Keratinocyte (primary cell): Measurements from ENCODE around the gene CSH2. TPM values are rescaled to one million over a fixed set of nuclear protein-coding genes. Genes with fewer than 3 reads are reported as not detected.
"Not testable (repeated sequence)": the region's sequence is repeated elsewhere in the genome, so short reads cannot be mapped to it uniquely, and the experiment has no call there.

Source experiments
- DNase-seq: peaks from one replicate; pipeline ENCODE4 v3.0.0-alpha.2; 2011; ENCODE audit warnings: low read depth, missing footprints, low spot score
- FAIRE-seq: peaks from 2 replicates; lab custom pipeline; 2011; peaks lifted over from hg19 to GRCh38; lab: Jason Lieb, UNC
- H2AFZ ChIP-seq: 2 replicates; pipeline ENCODE4 v1.6.0; 2012; ENCODE audit warnings: low read length, control low read depth, inconsistent platforms; ENCODE audit not compliant: control insufficient read depth
- H3K27ac ChIP-seq: 2 replicates; pipeline ENCODE4 v1.5.1; 2011; ENCODE audit warnings: low read length; ENCODE audit not compliant: control insufficient read depth, insufficient read depth
- H3K27me3 ChIP-seq: 3 replicates; pipeline ENCODE4 v1.6.0; 2011; ENCODE audit warnings: low read length; ENCODE audit not compliant: control insufficient read depth, insufficient read depth; ENCODE audit errors: extremely low read depth
- H3K36me3 ChIP-seq, 2 experiments: 2 replicates in 1 of 2; 3 replicates in 1 of 2; pipeline ENCODE4 v1.5.1; 2011; ENCODE audit warnings: low read length in 2 of 2, mild to moderate bottlenecking in 1 of 2; ENCODE audit not compliant: control insufficient read depth in 2 of 2, insufficient read depth in 2 of 2; ENCODE audit errors: extremely low read depth in 1 of 2
- H3K4me1 ChIP-seq: 3 replicates; pipeline ENCODE4 v1.5.1; 2011; ENCODE audit warnings: low read length; ENCODE audit not compliant: control insufficient read depth, insufficient read depth; ENCODE audit errors: extremely low read depth
- H3K4me2 ChIP-seq: 3 replicates; pipeline ENCODE4 v1.6.0; 2011; ENCODE audit warnings: low read depth, low read length; ENCODE audit not compliant: control insufficient read depth, insufficient read depth; ENCODE audit errors: extremely low read depth
- H3K4me3 ChIP-seq, 3 experiments: fragments of 200-600 bp in 1 of 3; sonication (generic) in 1 of 3; 2 replicates in 2 of 3; 3 replicates in 1 of 3; pipeline ENCODE4 v1.5.1; 2011 to 2016; ENCODE audit warnings: low read length in 3 of 3, mild to moderate bottlenecking in 3 of 3, control low read depth in 2 of 3, inconsistent platforms in 1 of 3, low read depth in 1 of 3, mixed read lengths in 1 of 3, mixed run types in 1 of 3, moderate library complexity in 1 of 3; ENCODE audit not compliant: control insufficient read depth in 2 of 3, insufficient read depth in 2 of 3; ENCODE audit errors: extremely low read depth in 1 of 3
- H3K79me2 ChIP-seq: 2 replicates; pipeline ENCODE4 v1.6.0; 2012; ENCODE audit warnings: low read length; ENCODE audit not compliant: control insufficient read depth, insufficient read depth
- H3K9ac ChIP-seq: 3 replicates; pipeline ENCODE4 v1.6.0; 2011; ENCODE audit warnings: low read length; ENCODE audit not compliant: control insufficient read depth, insufficient read depth; ENCODE audit errors: extremely low read depth
- H3K9me1 ChIP-seq: 3 replicates; pipeline ENCODE4 v1.6.0; 2011; ENCODE audit warnings: low read length; ENCODE audit not compliant: control insufficient read depth, insufficient read depth; ENCODE audit errors: extremely low read depth
- H3K9me3 ChIP-seq: 2 replicates; pipeline ENCODE4 v1.5.1; 2012; ENCODE audit warnings: low read depth, low read length; ENCODE audit not compliant: control insufficient read depth
- H4K20me1 ChIP-seq: 3 replicates; pipeline ENCODE4 v1.6.0; 2011; ENCODE audit warnings: low read length; ENCODE audit not compliant: control insufficient read depth, insufficient read depth; ENCODE audit errors: extremely low read depth
- EZH2 ChIP-seq: IDR thresholded peaks from one replicate; pipeline ENCODE4 v1.6.1; 2012; ENCODE audit warnings: inconsistent platforms, mild to moderate bottlenecking, low read length, moderate library complexity
- dilution Hi-C: fragments of 300-500 bp; cut with MboI; formaldehyde crosslinking; loops from one replicate; pipeline ENCODE4 v1.7.0; 2020; ENCODE audit warnings: low sequenced_read_pairs; ENCODE audit not compliant: extremely low pct_ligation_motif_present
- polyA plus RNA-seq, 5 experiments: library from polyadenylated mRNA; depleted of rRNA in 3 of 5; stranded (reverse) in 3 of 5; stranded (forward) in 1 of 5; unstranded in 1 of 5; fragments of >200 nt; gene quantifications; 1 replicate in 1 of 5; 2 replicates in 3 of 5; 3 replicates in 1 of 5; pipeline versions ENCODE4 v1.2.1 to v1.2.3, GENCODE V29; 2011 to 2012; ENCODE audit warnings: missing spikeins in 2 of 5, low read depth in 1 of 5, low replicate concordance in 1 of 5
- TF ChIP-seq, protein P1 (sequence below), 3 experiments: IDR thresholded peaks in 1 of 3; conservative IDR thresholded peaks in 1 of 3; optimal IDR thresholded peaks in 1 of 3; 2 replicates in 2 of 3; 3 replicates in 1 of 3; pipeline versions ENCODE3 to v1.5.1; 2011; ENCODE audit warnings: low read length in 3 of 3, mild to moderate bottlenecking in 3 of 3, moderate library complexity in 2 of 3, control low read depth in 1 of 3, inconsistent platforms in 1 of 3; ENCODE audit not compliant: insufficient read depth in 2 of 3; ENCODE audit errors: extremely low read depth in 1 of 3

The CSH2 gene
- polyA plus RNA-seq, 1 donor (not counting 4 experiments of a cell fraction or from before 2014, with no cell fraction given): not detected

DNA sequence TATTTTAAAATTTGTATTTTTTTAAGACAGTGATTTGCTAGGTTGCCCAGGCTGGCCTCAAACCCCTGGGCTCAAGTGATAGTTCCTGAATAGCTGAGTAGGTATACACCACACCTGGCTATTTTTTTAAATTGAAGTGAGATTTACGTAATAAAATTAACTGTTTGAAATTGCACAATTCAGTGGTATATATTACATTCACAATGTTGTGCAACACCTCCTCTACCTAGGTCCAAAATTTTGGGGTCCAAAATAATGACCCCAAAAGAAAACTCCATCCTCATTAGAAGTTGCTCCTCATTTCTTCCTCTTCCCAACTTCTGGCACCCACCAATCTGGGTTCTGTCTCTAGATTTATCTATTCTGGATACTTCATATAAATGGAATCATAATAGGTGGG, 28.0 kb downstream of the CSH2 start:
- Histone ChIP-seq H3K9ac (no peak overlapping the region), H4K20me1 (no peaks in the 10 kb centered on the region), H3K4me3 (no peak overlapping the region), H3K4me2 (no peak overlapping the region), H3K9me1 (peaks cover 2% of the 10 kb centered on the region), H3K27me3 (peaks cover 5% of the 10 kb centered on the region), H3K79me2 (peaks cover 17% of the 10 kb centered on the region), H3K36me3 (no peaks in the 10 kb centered on the region), H3K4me1 (peaks cover 15% of the 10 kb centered on the region), H3K27ac (no peak overlapping the region), H2AFZ (no peak overlapping the region), H3K9me3 (no peaks in the 10 kb centered on the region)
- TF ChIP-seq, protein P1, sequence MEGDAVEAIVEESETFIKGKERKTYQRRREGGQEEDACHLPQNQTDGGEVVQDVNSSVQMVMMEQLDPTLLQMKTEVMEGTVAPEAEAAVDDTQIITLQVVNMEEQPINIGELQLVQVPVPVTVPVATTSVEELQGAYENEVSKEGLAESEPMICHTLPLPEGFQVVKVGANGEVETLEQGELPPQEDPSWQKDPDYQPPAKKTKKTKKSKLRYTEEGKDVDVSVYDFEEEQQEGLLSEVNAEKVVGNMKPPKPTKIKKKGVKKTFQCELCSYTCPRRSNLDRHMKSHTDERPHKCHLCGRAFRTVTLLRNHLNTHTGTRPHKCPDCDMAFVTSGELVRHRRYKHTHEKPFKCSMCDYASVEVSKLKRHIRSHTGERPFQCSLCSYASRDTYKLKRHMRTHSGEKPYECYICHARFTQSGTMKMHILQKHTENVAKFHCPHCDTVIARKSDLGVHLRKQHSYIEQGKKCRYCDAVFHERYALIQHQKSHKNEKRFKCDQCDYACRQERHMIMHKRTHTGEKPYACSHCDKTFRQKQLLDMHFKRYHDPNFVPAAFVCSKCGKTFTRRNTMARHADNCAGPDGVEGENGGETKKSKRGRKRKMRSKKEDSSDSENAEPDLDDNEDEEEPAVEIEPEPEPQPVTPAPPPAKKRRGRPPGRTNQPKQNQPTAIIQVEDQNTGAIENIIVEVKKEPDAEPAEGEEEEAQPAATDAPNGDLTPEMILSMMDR (optimal IDR thresholded peaks at IDR 0.05 in 1 of 3, IDR thresholded peaks at IDR 0.05 in 1 of 3, conservative IDR thresholded peaks at IDR 0.05 in 1 of 3; ENCODE audit: extremely low read depth in 1 of 3, insufficient read depth in 2 of 3, low read length in 3 of 3): no peak
- TF ChIP-seq EZH2: no peak
- FAIRE-seq: no peak
- no peak for DNase-seq
- dilution Hi-C loops: no loop called here

DNA sequence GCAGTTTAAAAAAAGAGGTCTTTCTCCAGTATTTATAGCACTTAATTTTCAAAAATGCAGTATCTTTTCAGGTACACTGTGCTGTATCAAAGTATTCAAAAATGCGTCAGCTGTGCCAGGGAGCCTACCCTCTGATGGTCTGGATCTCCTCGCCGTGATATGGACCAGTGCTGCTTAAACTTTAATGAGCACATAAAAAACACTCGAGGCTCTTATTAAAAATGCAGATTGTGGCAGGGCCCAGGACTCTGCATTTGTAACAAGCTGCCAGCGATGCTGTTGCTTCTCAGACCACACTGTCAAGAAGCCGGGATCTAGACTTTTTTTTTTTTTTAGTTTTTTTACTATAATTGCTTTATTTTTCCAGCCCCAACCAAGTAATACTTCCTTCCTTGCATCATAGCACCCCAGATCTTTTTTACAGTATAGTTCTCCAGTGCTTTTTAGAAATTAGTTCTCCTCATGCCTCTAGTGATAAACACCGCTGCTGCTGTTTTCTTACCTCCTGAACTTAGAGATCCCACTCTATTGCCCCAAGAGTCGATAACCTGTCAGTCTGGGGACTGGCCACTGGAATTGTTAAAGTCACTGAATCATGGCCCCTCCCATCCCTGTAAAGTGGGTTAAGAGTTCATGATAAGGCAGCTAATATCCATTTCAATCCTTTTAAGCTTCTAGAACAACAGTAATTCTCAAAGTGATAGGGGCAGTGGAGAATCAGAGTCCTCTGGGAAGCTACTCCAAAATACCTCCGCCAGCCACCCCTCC, 29.4 kb downstream of the CSH2 start:
- Histone ChIP-seq H3K4me1 (peaks cover 26% of the 10 kb centered on the region), H3K27me3 (no peaks in the 10 kb centered on the region), H3K36me3 (no peaks in the 10 kb centered on the region), H3K4me3 (peak overlapping the region in 1 of 3 experiments; percentile 82), H3K9me1 (peaks cover 2% of the 10 kb centered on the region), H3K9me3 (no peaks in the 10 kb centered on the region), H3K79me2 (peaks cover 27% of the 10 kb centered on the region), H2AFZ (peak overlapping the region; percentile 81), H3K4me2 (peak overlapping the region; percentile 77), H4K20me1 (no peaks in the 10 kb centered on the region), H3K9ac (peak overlapping the region; percentile 63), H3K27ac (no peak overlapping the region)
- dilution Hi-C loops: no loop called here
- FAIRE-seq (no peak), DNase-seq (no peak)
- TF ChIP-seq, protein P1 (optimal IDR thresholded peaks at IDR 0.05 in 1 of 3, IDR thresholded peaks at IDR 0.05 in 1 of 3, conservative IDR thresholded peaks at IDR 0.05 in 1 of 3; ENCODE audit: extremely low read depth in 1 of 3, insufficient read depth in 2 of 3, low read length in 3 of 3): no peak
- no peak for TF ChIP-seq EZH2

- DNase-seq, H3K27me3 ChIP-seq, H4K20me1 ChIP-seq, FAIRE-seq, H3K9me3 ChIP-seq, H3K36me3 ChIP-seq, H3K9me1 ChIP-seq, dilution Hi-C loops: not testable (repeated sequence)
- peak overlapping the region; percentile 59 to 92 (median 82) for H3K4me3 ChIP-seq
- peak overlapping the region; percentile 63 for H3K9ac ChIP-seq
- peak overlapping the region; percentile 81 for H2AFZ ChIP-seq
- peak overlapping the region; percentile 77 for H3K4me2 ChIP-seq
- peaks cover 33% of the 10 kb centered on the region for H3K4me1 ChIP-seq
- peaks cover 34% of the 10 kb centered on the region for H3K79me2 ChIP-seq
- H3K27ac ChIP-seq: peak overlapping the region; percentile 50
Observed at GRCh38 chr17:63843387-63843888, 30.0 kb downstream of the CSH2 start.
